Epithelial cell of esophagus (primary cell): ENCODE results near the gene TFCP2L1.

Experiments used
- DNase-seq: peaks from one replicate; pipeline ENCODE4 v3.0.0; 2010; ENCODE audit warnings: low read depth
- H3K4me3 ChIP-seq: 2 replicates; pipeline ENCODE4 v1.5.1; 2011; ENCODE audit warnings: mild to moderate bottlenecking, low read length, control low read depth
- CTCF ChIP-seq: IDR thresholded peaks from 2 replicates; pipeline ENCODE4 v1.5.1; 2011; ENCODE audit warnings: low read depth, mild to moderate bottlenecking, low read length, control low read depth, inconsistent platforms; ENCODE audit not compliant: insufficient read depth; ENCODE audit errors: missing control alignments

Gene TFCP2L1

DNA sequence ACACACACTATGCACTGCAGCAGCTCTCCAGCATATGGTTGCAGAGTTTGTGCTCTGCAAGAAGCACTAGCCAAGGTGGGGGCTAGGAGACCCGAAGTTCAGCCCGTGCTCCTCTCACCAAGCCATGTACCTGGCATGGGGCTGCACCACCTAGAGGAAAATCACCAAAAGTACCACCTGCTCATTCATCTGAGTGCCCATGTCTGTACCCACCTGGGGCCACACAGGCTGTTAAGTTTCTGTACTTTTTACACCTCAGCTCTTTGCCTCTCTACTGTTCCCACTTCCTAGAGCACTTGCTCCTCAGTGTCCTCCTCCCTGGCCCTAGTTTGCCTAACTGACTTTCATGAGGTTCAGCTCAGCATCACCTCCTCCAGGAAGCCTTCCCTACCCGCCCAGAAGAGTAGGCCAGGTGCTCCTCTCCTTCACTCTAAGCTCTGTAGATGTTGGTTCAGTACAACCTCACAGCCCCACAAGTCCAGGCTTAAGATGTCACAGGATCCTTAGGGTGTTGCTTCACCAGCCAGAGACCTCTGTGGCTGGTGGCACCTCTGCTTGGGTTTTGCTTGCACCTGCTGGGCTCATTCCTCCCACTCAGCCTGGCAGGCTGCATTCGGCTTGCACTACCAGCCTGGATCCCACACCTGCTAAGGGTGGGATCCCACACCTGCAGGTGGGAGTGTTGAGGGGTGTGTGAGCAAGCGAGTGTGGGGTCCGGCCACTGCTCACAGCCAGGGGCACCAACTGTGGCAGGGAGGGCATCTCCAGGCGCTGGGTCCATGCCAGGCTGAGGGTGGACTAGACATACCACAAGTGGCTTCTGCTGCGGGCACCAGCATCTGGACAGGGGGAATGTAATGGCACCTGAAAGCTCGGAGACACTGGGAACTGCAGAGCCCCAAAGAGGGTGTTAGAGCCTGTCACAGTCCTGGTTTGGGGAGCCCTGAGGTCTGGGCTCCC lies 10.2 kb upstream of the TFCP2L1 start:
- TF ChIP-seq CTCF: no peak
- no peak for DNase-seq
- H3K4me3 ChIP-seq: no peak overlapping the region

- no peak for DNase-seq
- H3K4me3 ChIP-seq: no peak overlapping the region
- no peak for TF ChIP-seq CTCF
Observed at GRCh38 chr2:121293450-121294325, 8.7 kb upstream of the TFCP2L1 start.

DNA sequence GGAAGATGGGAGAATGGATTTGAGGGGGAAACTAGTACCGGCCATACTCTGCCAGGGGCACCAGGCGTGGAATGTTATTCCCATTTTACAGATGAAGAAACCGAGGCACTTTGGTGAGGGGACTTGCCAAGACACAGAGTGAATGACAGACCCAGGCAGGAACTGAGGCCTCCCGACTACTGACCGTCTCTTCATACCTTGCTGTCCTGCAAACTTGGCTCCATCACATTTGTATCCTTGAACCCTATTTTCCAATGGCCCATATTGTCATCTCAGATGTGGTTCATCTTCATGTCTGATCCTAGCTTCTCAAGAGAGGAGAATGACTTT lies 6.2 kb upstream of the TFCP2L1 start:
- H3K4me3 ChIP-seq: no peak overlapping the region
- TF ChIP-seq CTCF: no peak
- DNase-seq: no peak

GRCh38 chr2:121289271-121289670 lies 4.3 kb upstream of the TFCP2L1 start:
- no peak overlapping the region for H3K4me3 ChIP-seq
- no peak for DNase-seq
- no peak for TF ChIP-seq CTCF

GRCh38 chr2:121288454-121289231 lies 3.6 kb upstream of the TFCP2L1 start:
- peak; percentile 18 for DNase-seq

More at GRCh38 chr2:121288454-121289231, 3.6 kb upstream of the TFCP2L1 start:
- no peak for TF ChIP-seq CTCF
- H3K4me3 ChIP-seq: no peak overlapping the region
